ENCODE results near the gene RAB6B. TPM values are rescaled to one million over a fixed set of nuclear protein-coding genes. Genes with fewer than 3 reads are reported as not detected.

RAB6B gene
- total RNA-seq, 2 experiments from 2014 or later, result 1.7 to 2.0 TPM

DNA sequence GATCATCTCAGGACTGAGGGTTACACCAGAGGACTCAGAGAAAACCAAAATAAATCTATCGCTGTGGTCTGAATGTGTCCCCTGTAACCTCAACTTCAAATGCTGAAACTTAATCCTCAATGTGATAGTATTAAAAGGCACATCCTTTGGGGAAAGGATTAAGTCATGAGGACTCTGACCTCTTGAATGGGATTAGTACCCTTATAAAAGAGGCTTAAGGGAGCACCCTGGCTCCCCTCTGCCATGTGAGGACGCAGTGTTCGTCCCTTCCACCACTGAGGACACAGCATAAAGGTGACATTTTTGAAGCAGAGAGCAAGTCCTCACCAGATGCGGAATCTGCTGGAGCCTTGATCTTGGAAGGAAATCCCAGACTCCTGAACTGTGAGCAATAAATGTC lies 50.6 kb downstream of the RAB6B start:
- DNase-seq, result no peak
- Mint-ChIP-seq H3K36me3 (ENCODE audit: low read depth) (no peaks in the 10 kb centered on the region), H3K27me3 (peaks cover 2% of the 10 kb centered on the region), H3K4me3 (no peak overlapping the region), H3K27ac (no peak overlapping the region), H3K4me1 (ENCODE audit: low read depth) (no peaks in the 10 kb centered on the region), H3K9me3 (no peaks in the 10 kb centered on the region)
- POLR2A ChIA-PET, result no interaction called here
- CTCF ChIA-PET, result no interaction called here
- TF ChIP-seq, protein P1, sequence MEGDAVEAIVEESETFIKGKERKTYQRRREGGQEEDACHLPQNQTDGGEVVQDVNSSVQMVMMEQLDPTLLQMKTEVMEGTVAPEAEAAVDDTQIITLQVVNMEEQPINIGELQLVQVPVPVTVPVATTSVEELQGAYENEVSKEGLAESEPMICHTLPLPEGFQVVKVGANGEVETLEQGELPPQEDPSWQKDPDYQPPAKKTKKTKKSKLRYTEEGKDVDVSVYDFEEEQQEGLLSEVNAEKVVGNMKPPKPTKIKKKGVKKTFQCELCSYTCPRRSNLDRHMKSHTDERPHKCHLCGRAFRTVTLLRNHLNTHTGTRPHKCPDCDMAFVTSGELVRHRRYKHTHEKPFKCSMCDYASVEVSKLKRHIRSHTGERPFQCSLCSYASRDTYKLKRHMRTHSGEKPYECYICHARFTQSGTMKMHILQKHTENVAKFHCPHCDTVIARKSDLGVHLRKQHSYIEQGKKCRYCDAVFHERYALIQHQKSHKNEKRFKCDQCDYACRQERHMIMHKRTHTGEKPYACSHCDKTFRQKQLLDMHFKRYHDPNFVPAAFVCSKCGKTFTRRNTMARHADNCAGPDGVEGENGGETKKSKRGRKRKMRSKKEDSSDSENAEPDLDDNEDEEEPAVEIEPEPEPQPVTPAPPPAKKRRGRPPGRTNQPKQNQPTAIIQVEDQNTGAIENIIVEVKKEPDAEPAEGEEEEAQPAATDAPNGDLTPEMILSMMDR (IDR thresholded peaks at IDR 0.05), result no peak
- ATAC-seq, result no peak
- intact Hi-C loops (cut with micrococcal nuclease), result no loop called here

DNA sequence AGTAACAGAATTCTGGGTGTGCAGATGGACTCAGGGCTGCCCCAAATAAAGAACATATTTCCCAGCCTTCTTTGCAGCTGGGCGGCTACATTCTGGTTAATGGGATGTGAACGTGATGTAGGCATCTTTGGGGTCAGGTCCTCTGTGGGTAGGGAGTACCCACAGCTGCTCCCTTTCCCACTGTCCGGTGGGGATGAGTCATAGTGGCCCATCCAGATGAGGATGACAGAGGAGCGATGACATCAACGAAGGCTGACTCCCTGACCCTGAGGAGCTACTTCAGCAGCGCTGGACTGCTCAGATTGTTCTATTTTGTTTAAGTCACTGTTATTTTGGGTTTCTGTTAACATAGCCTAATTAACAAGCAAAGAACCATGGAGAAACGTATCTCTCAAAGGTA lies 52.0 kb downstream of the RAB6B start:
- intact Hi-C loops (cut with micrococcal nuclease), result no loop called here
- ATAC-seq (no peak), DNase-seq (no peak)
- POLR2A ChIA-PET, result no interaction called here
- Mint-ChIP-seq H3K4me1 (ENCODE audit: low read depth) (no peaks in the 10 kb centered on the region), H3K27ac (no peak overlapping the region), H3K27me3 (peaks cover 2% of the 10 kb centered on the region), H3K36me3 (ENCODE audit: low read depth) (no peaks in the 10 kb centered on the region), H3K4me3 (no peak overlapping the region), H3K9me3 (no peaks in the 10 kb centered on the region)
- TF ChIP-seq, protein P1 (IDR thresholded peaks at IDR 0.05), result no peak
- CTCF ChIA-PET, result no interaction called here

GRCh38 chr3:133842158-133842557 lies 53.5 kb downstream of the RAB6B start:
- TF ChIP-seq, protein P1 (IDR thresholded peaks at IDR 0.05), result no peak
- H3K36me3 Mint-ChIP-seq (ENCODE audit: low read depth), result no peaks in the 10 kb centered on the region
- H3K9me3 Mint-ChIP-seq, result no peaks in the 10 kb centered on the region
- H3K27ac Mint-ChIP-seq, result no peak overlapping the region
- intact Hi-C loops (cut with micrococcal nuclease), result no loop called here
- POLR2A ChIA-PET, result no interaction called here
- no peaks in the 10 kb centered on the region for H3K27me3 Mint-ChIP-seq
- no peak for DNase-seq
- CTCF ChIA-PET, result no interaction called here
- no peak for ATAC-seq
- H3K4me1 Mint-ChIP-seq (ENCODE audit: low read depth), result no peaks in the 10 kb centered on the region
- H3K4me3 Mint-ChIP-seq, result no peak overlapping the region

GRCh38 chr3:133841196-133841595 lies 54.5 kb downstream of the RAB6B start:
- Mint-ChIP-seq H3K4me1 (ENCODE audit: low read depth) (no peaks in the 10 kb centered on the region), H3K9me3 (no peaks in the 10 kb centered on the region), H3K4me3 (no peak overlapping the region), H3K36me3 (ENCODE audit: low read depth) (no peaks in the 10 kb centered on the region), H3K27ac (no peak overlapping the region), H3K27me3 (no peaks in the 10 kb centered on the region)
- POLR2A ChIA-PET, result interaction anchor here (0.6 kb wide), 1 partner anchor 1204 kb away, joined by 5 read pairs; no protein-coding TSS in a partner anchor
- TF ChIP-seq, protein P1 (IDR thresholded peaks at IDR 0.05), result no peak
- DNase-seq (no peak), ATAC-seq (no peak)
- CTCF ChIA-PET, result interaction anchor here (0.9 kb wide), 1 partner anchor 14 kb away, joined by 3 read pairs; no protein-coding TSS in a partner anchor
- intact Hi-C loops (cut with micrococcal nuclease), result no loop called here

DNA sequence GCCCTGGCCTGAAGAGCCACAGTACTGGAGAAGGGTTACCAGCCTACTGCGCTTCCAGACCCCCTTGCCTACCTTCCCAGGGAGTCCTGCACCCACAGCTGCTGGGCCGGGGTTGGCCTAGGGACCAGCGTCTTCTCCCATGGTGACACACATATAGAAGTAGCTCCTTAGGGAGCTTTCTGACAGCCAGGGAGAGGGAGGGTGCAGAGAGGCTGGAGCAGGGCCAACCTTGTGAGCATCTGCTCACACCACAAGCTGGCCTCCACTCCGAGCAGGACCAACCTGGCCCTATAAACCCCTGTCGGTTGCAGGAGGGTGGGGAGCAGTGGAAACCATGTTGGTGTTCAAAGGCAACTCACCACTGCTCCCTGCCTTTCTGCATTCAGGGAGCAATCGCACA lies 54.9 kb downstream of the RAB6B start:
- CTCF ChIA-PET, result interaction anchor here (0.9 kb wide), 1 partner anchor 14 kb away, joined by 3 read pairs; no protein-coding TSS in a partner anchor
- intact Hi-C loops (cut with micrococcal nuclease), result no loop called here

More for the DNA sequence above, 54.9 kb downstream of the RAB6B start:
- Mint-ChIP-seq H3K4me3 (no peak overlapping the region), H3K27ac (no peak overlapping the region), H3K9me3 (no peaks in the 10 kb centered on the region), H3K4me1 (ENCODE audit: low read depth) (no peaks in the 10 kb centered on the region), H3K27me3 (no peaks in the 10 kb centered on the region), H3K36me3 (ENCODE audit: low read depth) (no peaks in the 10 kb centered on the region)
- TF ChIP-seq, protein P1 (IDR thresholded peaks at IDR 0.05), result no peak
- POLR2A ChIA-PET, result no interaction called here
- no peak for DNase-seq
- ATAC-seq, result no peak

All from activated CD8-positive, alpha-beta T cell treated with anti-CD3 and anti-CD28 coated beads for 36 hours (primary cell).